ENCODE results near the gene PKN1.

The PKN1 gene

DNA sequence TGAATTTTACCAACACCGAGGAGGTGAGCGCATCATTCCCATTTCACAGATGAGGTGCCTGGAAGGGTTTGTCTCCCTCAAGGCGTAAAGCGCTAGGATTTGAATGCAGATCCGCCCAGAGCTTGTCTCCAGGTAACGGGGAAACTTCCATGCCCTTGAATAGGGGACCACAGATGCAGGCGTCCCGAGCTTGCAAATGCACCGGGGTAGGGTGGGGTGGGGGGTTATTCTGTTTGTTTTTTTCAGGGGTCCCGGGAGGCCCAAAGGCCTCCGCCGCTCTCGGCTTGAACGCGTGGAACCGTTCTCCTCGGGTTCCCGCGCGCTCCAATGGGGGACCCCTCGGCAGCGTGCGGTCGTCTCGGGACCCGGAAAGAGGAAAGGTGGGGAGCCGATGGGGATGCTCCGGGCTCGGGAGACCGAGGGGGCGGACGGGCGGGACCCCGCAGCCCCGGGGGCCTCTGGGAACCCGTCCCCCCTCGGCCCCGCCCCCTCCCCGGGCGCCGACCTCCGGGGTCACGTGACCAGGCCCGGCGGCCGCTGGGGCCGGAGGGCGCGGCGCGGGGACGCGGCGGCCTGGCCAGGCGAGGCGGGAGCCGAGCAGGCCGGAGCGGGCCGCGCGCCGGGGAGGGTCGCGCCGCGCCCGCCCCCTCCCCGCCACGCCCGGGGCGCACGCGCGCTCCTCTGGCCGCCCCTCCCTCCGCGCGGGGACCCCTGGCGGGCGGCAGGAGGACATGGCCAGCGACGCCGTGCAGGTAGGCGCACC is at the start of gene PKN1:
Gene PKN1 (plus strand): TSS at position 516 of the 763 bp plus-strand sequence. CDS start 216 bp downstream, at position 732.
- no peak for TF ChIP-seq POLR2A (IDR thresholded peaks at IDR 0.05; ENCODE audit: extremely low read depth, insufficient read length)
- TF ChIP-seq, protein P1, sequence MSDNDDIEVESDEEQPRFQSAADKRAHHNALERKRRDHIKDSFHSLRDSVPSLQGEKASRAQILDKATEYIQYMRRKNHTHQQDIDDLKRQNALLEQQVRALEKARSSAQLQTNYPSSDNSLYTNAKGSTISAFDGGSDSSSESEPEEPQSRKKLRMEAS (IDR thresholded peaks at IDR 0.05; ENCODE audit: low read depth, low read length): no peak
- TF ChIP-seq MYC (IDR thresholded peaks at IDR 0.05; ENCODE audit: low read depth, low read length): no peak
- TF ChIP-seq, protein P2, sequence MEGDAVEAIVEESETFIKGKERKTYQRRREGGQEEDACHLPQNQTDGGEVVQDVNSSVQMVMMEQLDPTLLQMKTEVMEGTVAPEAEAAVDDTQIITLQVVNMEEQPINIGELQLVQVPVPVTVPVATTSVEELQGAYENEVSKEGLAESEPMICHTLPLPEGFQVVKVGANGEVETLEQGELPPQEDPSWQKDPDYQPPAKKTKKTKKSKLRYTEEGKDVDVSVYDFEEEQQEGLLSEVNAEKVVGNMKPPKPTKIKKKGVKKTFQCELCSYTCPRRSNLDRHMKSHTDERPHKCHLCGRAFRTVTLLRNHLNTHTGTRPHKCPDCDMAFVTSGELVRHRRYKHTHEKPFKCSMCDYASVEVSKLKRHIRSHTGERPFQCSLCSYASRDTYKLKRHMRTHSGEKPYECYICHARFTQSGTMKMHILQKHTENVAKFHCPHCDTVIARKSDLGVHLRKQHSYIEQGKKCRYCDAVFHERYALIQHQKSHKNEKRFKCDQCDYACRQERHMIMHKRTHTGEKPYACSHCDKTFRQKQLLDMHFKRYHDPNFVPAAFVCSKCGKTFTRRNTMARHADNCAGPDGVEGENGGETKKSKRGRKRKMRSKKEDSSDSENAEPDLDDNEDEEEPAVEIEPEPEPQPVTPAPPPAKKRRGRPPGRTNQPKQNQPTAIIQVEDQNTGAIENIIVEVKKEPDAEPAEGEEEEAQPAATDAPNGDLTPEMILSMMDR (IDR thresholded peaks at IDR 0.05; ENCODE audit: low read depth, low read length): no peak
- DNase-seq (ENCODE audit: low read depth): peak; percentile 51
- peak within 1 kb of the TSS; percentile 38 for H3K4me3 ChIP-seq (ENCODE audit: low read depth, low read length)

DNA sequence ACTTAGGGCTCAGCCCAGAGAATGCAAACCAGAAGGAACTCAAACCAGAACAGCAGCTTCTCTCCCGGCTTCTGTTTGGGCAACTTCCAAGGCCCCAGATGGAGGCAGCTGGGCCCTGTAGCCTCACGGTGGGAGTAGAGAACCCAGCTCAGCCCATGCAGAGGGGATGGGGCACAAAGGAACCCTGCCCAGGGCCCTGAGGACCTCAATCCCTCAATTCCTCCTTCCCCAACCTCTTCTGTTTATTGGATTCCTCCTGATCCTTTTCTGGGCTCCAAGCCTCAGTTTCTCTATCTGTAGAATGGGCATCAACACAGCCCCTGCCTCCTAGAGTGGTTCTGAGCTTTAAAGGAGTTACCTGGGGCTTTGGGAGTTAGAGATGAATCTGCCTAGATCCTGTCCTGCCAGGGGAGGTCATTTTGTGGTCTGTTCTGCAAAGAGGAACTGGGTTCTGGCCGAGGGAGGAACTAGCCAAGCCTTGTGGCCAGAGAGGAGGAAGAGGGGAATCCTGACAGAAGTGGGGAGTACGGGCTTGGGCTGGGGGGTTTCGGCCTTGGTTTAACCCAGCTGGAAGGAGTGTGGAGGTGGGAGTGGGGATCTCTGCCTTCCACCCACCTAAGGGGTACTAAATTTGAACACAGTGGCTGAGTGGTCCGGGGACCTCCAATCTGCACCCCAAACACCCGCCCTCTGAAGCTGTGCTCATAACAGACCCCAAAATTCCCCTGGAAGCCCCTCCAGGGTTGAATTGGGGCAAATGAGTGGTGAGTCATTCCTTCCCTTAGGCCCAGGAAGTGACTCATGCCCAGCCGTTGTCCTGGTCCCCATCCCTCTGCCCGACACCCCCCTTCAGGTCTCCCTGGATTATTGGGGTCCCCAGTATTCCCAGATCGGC is 49.2 kb upstream of the PKN1 start:
- TF ChIP-seq, protein P2 (IDR thresholded peaks at IDR 0.05; ENCODE audit: low read depth, low read length): no peak
- peak; percentile 90 for DNase-seq (ENCODE audit: low read depth)
- H3K4me3 ChIP-seq (ENCODE audit: low read depth, low read length): peak overlapping the region; percentile 90

DNA sequence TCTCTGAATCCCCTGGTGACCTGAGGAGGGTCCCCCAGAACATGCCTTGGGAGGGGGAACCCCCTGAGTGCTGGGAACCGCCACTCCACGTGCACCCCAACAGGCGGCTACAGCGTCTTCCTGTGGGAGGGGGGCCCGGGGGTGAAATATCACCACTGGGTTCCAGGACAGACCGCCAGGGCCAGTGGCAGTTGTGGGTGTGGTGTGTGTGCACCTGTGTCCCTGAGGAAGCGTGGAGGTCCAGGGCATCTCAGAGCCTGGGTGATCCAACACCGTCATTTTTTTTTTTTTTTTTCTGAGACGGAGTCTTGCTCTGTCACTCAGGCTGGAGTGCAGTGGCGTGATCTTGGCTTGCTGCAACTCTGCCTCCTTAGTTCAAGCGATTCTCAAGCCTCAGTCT is 47.6 kb upstream of the PKN1 start:
- TF ChIP-seq, protein P1 (IDR thresholded peaks at IDR 0.05; ENCODE audit: low read depth, low read length): no peak
- no peak for TF ChIP-seq MYC (IDR thresholded peaks at IDR 0.05; ENCODE audit: low read depth, low read length)
- TF ChIP-seq, protein P2 (IDR thresholded peaks at IDR 0.05; ENCODE audit: low read depth, low read length): no peak
- TF ChIP-seq POLR2A (IDR thresholded peaks at IDR 0.05; ENCODE audit: extremely low read depth, insufficient read length): no peak
- no peak for DNase-seq (ENCODE audit: low read depth)
- no peak overlapping the region for H3K4me3 ChIP-seq (ENCODE audit: low read depth, low read length)

DNA sequence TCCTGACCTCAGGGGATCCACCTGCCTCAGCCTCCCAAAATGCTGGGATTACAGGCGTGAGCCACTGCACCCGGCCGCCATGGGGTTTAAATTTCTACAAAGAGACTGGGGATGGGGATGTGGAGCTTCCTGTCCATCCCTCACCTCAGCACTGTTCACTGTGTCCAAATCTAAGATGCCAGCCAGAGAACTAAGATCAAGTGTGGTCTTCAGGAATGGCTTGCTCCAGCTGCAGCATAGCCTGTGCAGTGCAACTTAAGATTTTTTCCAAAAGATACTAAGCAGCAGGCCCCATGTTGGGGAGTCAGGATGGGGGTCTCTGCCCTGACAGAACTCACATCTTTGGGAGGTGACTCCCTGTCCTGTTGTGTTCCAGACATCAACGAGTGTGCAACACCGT is 42.6 kb upstream of the PKN1 start:
- TF ChIP-seq, protein P1 (IDR thresholded peaks at IDR 0.05; ENCODE audit: low read depth, low read length): no peak
- TF ChIP-seq, protein P2 (IDR thresholded peaks at IDR 0.05; ENCODE audit: low read depth, low read length): no peak
- no peak for TF ChIP-seq MYC (IDR thresholded peaks at IDR 0.05; ENCODE audit: low read depth, low read length)
- no peak for TF ChIP-seq POLR2A (IDR thresholded peaks at IDR 0.05; ENCODE audit: extremely low read depth, insufficient read length)
- no peak for DNase-seq (ENCODE audit: low read depth)
- no peak overlapping the region for H3K4me3 ChIP-seq (ENCODE audit: low read depth, low read length)

DNA sequence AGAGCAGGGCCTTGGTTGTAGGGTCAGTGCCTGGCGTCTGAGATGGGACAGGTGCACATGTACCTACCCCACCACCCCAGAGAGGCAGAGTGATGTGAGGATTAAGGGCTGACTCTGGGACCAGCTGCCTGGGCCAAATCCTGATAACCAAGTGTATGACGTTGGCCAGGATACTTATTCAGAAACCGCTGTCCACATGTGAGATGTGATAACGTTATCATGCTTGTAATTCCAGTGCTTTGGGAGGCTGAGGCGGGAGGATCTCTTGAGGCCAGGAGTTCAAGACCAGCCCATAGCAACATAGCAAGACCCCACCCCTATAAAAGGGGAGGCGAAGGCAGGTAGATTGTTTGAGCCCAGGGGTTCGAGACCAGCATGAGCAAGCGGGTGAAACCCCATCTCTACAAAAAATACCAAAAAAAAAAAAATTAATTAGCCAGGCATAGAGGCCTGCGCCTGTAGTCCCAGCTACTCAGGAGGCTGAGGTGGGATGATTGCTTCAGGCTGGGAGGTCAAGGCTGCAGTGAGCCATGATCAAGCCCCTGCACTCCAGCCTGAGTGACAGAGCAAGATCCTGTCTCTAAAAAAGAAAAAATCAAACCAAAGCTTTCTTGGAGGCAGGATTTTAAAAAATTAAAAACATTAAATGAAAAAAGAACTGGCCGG is 41.8 kb upstream of the PKN1 start:
- DNase-seq (ENCODE audit: low read depth): no peak
- TF ChIP-seq, protein P2 (IDR thresholded peaks at IDR 0.05; ENCODE audit: low read depth, low read length): no peak
- TF ChIP-seq POLR2A (IDR thresholded peaks at IDR 0.05; ENCODE audit: extremely low read depth, insufficient read length) (no peak), MYC (IDR thresholded peaks at IDR 0.05; ENCODE audit: low read depth, low read length) (no peak)
- TF ChIP-seq, protein P1 (IDR thresholded peaks at IDR 0.05; ENCODE audit: low read depth, low read length): no peak
- H3K4me3 ChIP-seq (ENCODE audit: low read depth, low read length): no peak overlapping the region
